Ascending aorta (tissue), 2 donors: ENCODE results near the gene PSG5. TPM values are rescaled to one million over a fixed set of nuclear protein-coding genes. Genes with fewer than 3 reads are reported as not detected.
"Not testable (repeated sequence)": the region's sequence is repeated elsewhere in the genome, so short reads cannot be mapped to it uniquely, and the experiment has no call there.

Experiments
- DNase-seq, 2 donors: peaks; one replicate each; pipeline ENCODE4 v3.0.0-alpha.2; 2019; ENCODE audit warnings: low spot score in 2 of 2
- H3K27ac ChIP-seq, 2 donors: fragments of 200-600 bp; sonication (generic); one replicate each; pipeline ENCODE4 v1.5.1; 2016 to 2017; ENCODE audit warnings: mild to moderate bottlenecking in 1 of 2
- H3K27me3 ChIP-seq: fragments of 200-600 bp; sonication (generic); one replicate; pipeline ENCODE4 v1.5.1; 2017
- H3K36me3 ChIP-seq, 2 donors: fragments of 200-600 bp; sonication (generic); one replicate each; pipeline ENCODE4 v1.5.1; 2016
- H3K4me1 ChIP-seq, 2 donors: fragments of 200-600 bp; sonication (generic); one replicate each; pipeline ENCODE4 v1.5.1; 2016 to 2017; ENCODE audit warnings: mild to moderate bottlenecking in 1 of 2
- H3K4me3 ChIP-seq, 2 donors: fragments of 200-600 bp; sonication (generic); one replicate each; pipeline ENCODE4 v1.5.1; 2016 to 2017; ENCODE audit warnings: mild to moderate bottlenecking in 1 of 2
- H3K9me3 ChIP-seq, 2 donors: fragments of 200-600 bp; sonication (generic); one replicate each; pipeline ENCODE4 v1.5.1; 2016
- intact Hi-C: fragments of 100-400 bp; cut with DNase I; formaldehyde crosslinking; loops from one replicate; pipeline ENCODE4 v1.15.1; 2023
- total RNA-seq: library from RNA; depleted of rRNA; stranded (reverse); fragments of >200 nt; gene quantifications from one replicate; pipeline ENCODE4 v1.1.0, GENCODE V29; 2016
- TF ChIP-seq, protein P1 (sequence below), 3 experiments: fragments of 200-600 bp in 2 of 3; fragments of 450-650 bp in 1 of 3; sonication (generic) in 2 of 3; IDR thresholded peaks; one replicate each; pipeline ENCODE4 v1.5.1; 2016 to 2019; ENCODE audit warnings: antibody characterized with exemption in 3 of 3, mild to moderate bottlenecking in 1 of 3, moderate library complexity in 1 of 3

Gene PSG5
- total RNA-seq, 1 donor from 2014 or later: not detected

DNA sequence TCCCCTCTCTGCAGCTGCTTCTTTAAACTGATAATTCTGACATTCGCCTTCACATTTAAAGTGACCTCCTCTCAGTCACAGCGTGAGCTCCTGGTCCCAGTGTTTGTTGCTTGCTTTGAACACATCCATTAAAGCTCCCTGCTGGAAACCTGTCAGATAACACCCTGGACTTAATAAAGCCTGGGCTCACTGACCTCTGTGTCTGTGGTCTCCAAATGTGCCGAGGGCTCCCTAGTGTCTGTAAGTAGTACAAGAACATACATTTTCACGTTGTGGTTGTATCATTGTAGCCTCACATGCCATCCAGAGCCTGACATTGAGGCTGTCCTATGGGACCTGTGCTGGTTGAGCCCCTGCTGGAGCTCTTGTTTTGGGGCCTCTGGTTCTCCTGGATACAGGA lies 21.7 kb upstream of the PSG5 start:
- Histone ChIP-seq H3K4me1 (no peaks in the 10 kb centered on the region), H3K4me3 (no peak overlapping the region), H3K27me3 (no peaks in the 10 kb centered on the region), H3K27ac (no peak overlapping the region), H3K9me3 (no peaks in the 10 kb centered on the region), H3K36me3 (no peaks in the 10 kb centered on the region)
- intact Hi-C loops: no loop called here
- TF ChIP-seq, protein P1, sequence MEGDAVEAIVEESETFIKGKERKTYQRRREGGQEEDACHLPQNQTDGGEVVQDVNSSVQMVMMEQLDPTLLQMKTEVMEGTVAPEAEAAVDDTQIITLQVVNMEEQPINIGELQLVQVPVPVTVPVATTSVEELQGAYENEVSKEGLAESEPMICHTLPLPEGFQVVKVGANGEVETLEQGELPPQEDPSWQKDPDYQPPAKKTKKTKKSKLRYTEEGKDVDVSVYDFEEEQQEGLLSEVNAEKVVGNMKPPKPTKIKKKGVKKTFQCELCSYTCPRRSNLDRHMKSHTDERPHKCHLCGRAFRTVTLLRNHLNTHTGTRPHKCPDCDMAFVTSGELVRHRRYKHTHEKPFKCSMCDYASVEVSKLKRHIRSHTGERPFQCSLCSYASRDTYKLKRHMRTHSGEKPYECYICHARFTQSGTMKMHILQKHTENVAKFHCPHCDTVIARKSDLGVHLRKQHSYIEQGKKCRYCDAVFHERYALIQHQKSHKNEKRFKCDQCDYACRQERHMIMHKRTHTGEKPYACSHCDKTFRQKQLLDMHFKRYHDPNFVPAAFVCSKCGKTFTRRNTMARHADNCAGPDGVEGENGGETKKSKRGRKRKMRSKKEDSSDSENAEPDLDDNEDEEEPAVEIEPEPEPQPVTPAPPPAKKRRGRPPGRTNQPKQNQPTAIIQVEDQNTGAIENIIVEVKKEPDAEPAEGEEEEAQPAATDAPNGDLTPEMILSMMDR (IDR thresholded peaks at IDR 0.05): no peak
- no peak for DNase-seq

DNA sequence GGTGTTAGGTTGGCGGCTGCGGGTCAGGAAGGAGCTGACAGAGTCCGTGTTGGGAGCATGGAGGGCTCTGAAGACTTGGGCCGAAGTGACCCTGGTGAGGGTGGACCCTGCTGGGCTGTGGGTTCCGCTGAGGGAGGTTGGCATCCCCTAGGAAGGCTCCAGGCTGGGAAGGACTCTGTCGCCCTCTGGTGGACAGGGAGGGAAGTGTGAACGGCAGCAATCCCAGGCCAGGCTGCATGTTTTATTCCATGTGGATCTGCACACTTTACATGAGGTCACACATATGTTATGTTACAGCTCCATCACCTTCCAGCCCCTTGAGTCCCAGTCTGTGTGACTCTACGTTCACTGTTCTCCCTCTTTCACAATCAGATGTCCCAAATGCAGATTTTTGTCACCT lies 20.8 kb upstream of the PSG5 start:
- H3K27me3 ChIP-seq, H3K36me3 ChIP-seq, DNase-seq, intact Hi-C loops, H3K9me3 ChIP-seq, H3K4me1 ChIP-seq, H3K4me3 ChIP-seq, H3K27ac ChIP-seq: not testable (repeated sequence)

DNA sequence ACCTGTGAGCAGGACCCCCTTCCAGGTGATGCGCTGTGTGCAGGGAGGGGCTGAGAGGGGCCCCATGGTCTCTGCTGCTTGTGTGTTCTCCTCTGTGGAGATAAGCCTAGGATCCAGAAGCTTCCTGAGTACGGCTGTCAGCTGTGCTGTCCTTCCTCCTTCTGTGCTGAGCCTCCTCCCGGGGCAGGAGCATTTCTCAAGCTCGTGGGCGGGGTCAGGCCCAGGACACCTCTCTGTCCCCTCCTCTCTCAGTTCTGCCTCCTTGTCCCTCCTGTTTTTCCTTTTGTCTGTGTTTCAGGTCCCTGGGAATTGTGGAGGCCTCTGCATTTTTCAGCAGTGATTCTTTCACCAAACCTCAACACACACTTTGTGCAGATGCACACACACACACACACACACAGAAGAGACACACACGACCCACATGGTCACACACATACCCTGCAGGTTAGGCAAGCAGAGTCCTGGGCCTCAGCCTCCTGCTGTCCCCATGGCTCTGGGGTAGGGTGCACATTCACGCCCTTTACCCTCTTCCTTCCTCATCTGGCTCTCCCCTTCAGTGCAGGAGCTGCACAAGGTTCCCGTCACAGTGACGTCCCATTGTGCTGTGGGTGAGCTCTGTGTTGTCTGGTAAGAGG lies 19.3 kb upstream of the PSG5 start, which contains the start of gene PSG4:
Gene PSG4 (minus strand): TSS at position 168 of the 635 bp plus-strand sequence. CDS start 102 bp downstream, at position 66.
- H3K4me3 ChIP-seq, intact Hi-C loops, H3K4me1 ChIP-seq, DNase-seq, H3K9me3 ChIP-seq, H3K27ac ChIP-seq, H3K36me3 ChIP-seq, H3K27me3 ChIP-seq: not testable (repeated sequence)

DNA sequence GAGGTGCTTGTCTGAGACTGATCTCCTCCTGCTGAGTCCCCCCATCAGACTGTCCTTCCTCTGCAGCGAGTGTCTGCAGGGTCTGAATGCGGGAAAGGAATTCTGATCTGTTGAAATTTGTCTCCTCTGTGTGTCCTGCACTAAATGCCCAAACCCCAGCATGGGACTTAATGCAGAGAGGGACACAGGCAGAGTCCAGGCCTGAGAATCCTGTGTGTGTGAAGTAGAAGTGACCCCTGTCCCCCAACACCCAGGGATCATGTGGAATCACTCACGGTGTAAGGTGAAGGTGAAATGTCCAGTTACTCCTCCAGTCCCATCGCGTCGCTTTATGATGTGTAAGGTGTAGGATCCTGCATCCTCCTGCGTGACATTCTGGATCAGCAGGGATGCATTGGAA lies 17.3 kb upstream of the PSG5 start:
- H3K9me3 ChIP-seq, H3K36me3 ChIP-seq, DNase-seq, intact Hi-C loops, H3K27me3 ChIP-seq, H3K4me3 ChIP-seq, H3K4me1 ChIP-seq, H3K27ac ChIP-seq: not testable (repeated sequence)

DNA sequence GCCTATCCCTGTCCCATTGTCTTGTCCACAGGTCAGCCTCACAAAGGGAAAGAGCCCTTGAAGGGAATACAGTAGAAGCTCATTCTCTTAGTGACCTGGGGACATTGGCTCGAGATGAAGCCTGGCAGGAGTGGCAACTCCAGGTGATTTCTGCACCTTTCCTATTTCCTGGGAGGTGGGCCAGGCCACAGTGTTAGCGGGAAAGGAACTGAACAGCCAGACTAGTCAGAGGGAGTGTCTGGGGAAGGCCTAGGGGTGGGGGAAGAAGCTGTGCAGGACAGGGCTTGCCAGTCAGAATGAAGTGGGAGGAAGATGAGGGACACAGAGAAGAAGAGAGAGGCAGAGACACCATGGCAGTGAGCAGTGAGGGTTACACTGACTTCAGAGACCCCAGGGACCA lies 15.6 kb upstream of the PSG5 start:
- H3K36me3 ChIP-seq, H3K27me3 ChIP-seq, H3K9me3 ChIP-seq, intact Hi-C loops, H3K4me3 ChIP-seq, DNase-seq, H3K27ac ChIP-seq, H3K4me1 ChIP-seq: not testable (repeated sequence)

DNA sequence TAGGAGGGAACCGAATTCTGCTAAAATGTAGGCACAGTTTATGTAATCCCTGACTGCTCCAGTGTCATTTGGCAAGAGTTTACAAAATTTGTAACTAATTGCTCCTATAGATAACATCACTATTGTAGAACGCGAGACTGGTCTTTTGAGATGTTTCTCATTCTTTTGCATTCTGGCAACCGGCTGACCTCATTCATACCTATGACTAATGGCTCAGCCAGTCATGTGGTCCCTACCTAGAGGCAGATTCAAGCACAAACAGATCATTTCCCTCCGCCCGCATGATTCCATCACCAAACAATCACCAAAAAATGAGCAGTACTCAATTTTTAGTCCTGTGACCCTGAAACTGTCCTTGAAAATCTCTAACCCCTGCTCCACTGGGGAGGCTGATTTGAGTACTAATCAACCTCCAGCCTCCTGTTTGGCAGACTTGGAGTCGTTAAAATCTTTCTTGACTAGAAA lies 15.0 kb upstream of the PSG5 start:
- H3K4me3 ChIP-seq, H3K36me3 ChIP-seq, DNase-seq, H3K4me1 ChIP-seq, H3K27me3 ChIP-seq, H3K9me3 ChIP-seq, intact Hi-C loops, H3K27ac ChIP-seq: not testable (repeated sequence)

DNA sequence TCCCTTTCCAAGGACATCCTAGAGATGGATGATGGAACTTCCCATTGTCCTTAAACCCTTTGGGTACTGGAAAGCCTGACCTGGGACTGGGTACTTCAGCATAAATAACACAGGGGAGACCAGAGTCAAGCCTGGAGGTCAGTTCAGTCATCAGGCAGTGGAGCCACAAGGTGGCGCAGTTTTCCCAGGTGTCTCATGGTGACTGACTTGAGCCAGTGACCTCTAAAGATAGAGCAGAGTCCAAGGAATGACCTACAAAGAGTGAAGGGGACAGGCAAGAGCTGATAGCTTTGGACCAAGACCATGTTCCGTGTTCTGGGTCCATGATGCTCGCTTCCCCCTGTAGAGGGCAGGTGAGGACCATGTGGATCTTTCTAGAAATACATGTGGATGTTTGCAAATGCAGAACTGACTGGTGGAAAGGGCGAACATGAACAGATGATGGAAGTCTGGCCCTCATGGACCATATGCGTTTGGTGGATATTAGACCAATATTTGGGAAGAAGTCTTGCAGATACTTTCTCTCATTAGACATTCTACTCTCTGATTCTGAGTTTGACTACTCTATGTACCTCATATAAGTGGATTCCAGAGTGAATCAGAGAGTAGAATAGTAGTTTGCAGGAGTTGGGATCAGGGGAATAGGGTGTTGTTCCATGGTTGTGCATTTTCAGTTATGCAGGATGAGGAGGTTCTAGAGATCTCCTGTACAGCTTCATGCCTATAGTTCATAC lies 12.5 kb upstream of the PSG5 start:
- intact Hi-C loops, H3K9me3 ChIP-seq, H3K36me3 ChIP-seq, DNase-seq, H3K27me3 ChIP-seq, H3K27ac ChIP-seq, H3K4me1 ChIP-seq, H3K4me3 ChIP-seq: not testable (repeated sequence)

DNA sequence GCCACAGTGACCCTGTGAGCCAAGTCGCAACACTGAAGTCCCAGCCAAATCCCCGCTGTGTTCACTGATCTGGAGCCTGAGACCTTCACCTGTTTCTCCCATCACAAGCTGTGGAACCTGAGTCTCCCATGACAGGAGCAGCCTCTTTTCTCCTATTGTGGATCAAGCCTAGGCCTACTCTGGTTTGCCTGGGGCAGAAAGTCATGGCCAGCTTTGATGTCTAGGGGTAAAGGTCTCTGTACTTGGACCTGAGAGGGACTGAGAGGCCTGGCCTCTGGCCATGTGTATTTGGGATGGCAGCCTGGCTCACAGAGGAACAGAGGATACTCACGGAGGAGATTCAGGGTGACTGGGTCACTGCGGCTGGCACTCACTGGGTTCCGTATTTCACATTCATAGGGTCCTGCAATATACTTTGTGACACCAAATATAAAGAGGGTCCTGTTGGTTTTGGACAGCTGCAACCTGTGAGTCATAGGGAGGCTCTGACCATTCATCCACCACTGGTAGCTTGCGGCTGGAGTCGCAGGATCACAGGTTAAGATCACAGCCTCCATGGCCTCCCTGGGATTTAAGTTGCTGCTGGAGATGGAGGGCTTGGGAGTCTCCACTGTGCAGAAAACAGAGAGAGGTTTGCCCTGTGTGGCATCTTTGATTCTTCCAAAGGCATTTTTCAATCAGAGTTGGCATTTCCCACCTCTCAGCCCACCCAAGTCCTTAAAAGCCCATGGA lies 11.5 kb upstream of the PSG5 start:
- intact Hi-C loops, H3K27ac ChIP-seq, H3K36me3 ChIP-seq, H3K4me3 ChIP-seq, H3K9me3 ChIP-seq, H3K27me3 ChIP-seq, DNase-seq, H3K4me1 ChIP-seq: not testable (repeated sequence)

DNA sequence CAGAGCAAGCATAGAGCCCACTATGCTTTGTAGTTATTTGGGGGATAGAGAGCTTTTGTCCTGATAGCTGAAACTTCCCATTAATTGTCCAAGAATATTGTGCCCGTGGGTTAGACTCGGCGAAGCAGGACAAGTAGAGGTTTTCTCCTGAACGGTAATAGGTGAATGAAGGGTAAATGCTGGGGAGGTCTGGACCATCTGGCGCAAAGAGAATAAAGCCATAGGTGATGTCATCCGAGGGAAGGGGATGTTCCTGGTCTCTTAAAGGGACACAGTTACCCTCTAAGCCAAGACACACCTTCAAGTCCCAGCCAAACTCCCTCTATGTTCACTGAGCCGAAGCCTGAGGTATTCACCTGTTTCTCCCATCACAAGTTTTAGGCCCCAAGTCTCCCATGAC lies 8.1 kb upstream of the PSG5 start:
- H3K9me3 ChIP-seq, H3K27me3 ChIP-seq, DNase-seq, H3K27ac ChIP-seq, H3K4me1 ChIP-seq, intact Hi-C loops, H3K4me3 ChIP-seq, H3K36me3 ChIP-seq: not testable (repeated sequence)

DNA sequence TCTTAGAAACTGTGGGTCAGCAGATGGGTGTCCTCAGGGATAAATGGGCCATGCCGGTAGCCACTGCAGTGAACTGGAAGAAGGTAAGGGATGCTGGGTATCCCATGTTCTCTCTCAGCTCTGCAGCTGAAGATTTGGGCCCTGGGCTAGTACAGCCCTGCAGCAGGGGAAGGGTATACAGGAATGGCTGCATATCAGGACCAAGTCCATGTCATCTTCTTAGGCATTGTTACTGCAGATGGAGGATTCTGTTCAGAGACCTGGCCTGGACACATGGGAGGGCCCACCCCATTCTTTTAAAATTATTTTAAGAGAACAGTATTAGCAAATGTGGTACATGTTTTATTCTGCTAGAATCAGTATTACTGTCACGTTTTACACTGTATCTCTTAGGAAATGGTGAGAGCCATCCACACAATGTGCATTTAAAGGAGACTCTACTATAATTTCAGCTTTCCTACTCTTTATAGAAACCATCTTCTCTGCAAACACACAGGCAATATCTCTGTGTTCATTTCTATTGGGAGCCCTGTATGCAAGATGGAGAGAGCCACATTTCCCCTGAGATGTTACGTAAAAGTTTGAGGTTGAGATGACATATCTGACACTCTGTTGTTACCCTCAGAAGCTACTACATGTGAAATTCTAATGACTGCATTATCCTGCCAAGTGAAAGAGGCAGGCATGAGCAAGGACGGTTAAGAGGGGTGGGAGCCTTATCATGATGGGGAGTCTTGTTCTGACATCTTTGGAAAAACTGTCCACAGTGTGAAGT lies 6.2 kb upstream of the PSG5 start:
- H3K27me3 ChIP-seq, H3K27ac ChIP-seq, H3K36me3 ChIP-seq, H3K9me3 ChIP-seq, DNase-seq, H3K4me1 ChIP-seq, H3K4me3 ChIP-seq, intact Hi-C loops: not testable (repeated sequence)

DNA sequence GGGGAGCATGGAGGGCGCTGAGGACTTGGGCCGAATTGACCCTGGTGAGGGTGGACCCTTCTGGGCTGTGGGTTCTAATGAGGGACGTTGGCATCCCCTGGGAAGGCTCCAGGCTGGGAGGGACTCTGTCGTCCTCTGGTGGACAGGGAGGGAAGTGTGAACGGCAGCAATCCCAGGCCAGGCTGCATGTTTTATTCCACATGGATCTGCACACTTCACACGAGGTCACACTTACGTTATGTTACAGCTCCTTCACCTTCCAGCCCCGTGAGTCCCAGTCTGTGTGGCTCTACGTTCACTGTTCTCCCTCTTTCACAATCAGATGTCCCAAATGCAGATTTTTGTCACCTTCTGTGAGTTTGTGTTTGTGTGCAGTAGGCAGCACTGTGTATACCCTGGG lies 1.8 kb upstream of the PSG5 start:
- H3K36me3 ChIP-seq, H3K4me3 ChIP-seq, H3K9me3 ChIP-seq, H3K4me1 ChIP-seq, H3K27me3 ChIP-seq, intact Hi-C loops, DNase-seq, H3K27ac ChIP-seq: not testable (repeated sequence)

DNA sequence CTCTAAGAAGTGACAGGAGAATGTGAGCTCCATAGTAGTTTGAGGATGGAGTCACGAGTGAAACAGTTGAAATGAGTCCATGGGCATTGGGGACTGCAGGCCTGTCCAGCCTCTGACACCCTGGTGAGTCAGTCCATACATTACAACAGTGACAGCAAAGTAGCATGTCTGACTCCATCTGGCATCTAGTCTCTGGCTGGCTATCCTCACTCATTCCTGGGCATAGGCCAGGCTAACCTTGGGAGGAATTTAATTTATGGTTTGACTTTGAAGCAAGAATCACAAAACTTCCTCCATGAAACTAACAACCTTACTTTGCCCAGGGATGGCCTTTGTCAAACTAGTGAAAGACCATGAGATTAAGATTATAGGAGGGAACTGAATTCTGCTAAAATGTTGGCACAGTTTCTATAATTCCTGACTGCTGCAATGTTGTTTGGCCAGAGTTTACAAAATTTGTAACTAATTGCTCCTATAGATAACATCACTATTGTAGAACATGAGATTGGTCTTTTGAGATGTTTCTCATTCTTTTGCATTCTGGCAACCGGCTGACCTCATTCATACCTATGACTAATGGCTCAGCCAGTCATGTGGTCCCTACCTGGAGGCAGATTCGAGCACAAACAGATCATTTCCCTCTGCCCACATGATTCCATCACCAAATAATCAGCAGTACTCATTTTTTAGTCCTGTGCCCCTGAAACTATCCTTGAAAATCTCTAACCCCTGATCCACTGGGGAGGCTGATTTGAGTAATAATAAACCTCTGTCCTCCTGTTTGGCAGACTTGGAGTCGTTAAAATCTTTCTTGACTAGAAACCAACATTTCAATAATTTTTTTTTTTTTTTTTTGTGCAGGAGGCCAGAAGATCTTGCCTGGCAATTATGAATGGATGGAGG lies 4.2 kb downstream of the PSG5 start:
- H3K4me3 ChIP-seq, DNase-seq, H3K36me3 ChIP-seq, H3K27me3 ChIP-seq, H3K4me1 ChIP-seq, intact Hi-C loops, H3K9me3 ChIP-seq, H3K27ac ChIP-seq: not testable (repeated sequence)
